ENCODE results near the gene GPX2.

The GPX2 gene

DNA sequence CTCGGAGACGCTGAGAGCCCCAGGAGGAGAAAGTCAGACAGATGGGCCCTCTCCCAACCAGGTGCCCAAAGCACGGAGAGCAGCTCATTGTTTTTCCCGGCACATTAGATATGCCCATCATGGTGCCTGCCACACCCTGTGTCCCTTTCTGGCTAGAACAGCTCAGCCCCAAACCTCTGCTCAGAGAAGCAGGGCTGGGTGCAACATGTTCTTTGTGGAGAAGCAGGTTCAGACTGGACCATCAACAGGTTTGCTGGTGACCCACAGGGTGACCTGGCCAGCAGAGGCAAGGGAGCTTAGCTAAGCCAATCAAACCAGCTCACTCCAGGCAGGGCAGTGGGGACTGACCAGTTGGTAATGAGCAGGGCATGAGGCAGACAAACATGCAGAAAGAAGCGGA is 16.2 kb upstream of the GPX2 start:
- no peak for DNase-seq

DNA sequence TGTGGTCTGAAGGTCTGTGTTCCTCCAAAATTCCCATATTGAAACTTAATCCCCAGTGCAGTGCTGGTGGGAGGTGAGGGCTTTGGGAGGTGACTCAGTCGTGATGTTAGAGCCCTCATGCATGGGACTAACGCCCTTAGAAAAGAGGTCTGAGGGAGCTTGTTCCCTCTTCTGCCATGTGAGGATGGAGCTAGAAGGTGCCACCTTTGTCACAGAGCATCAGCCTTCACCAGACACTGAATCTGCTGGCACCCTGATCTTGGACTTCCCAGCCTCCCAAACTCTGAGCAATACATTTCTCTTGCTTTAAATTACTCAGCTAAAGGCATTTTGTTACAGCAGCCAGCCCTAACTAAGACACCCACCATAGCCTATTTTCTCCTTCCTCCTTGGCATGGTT is 15.7 kb upstream of the GPX2 start:
- no peak for DNase-seq

GRCh38 chr14:64956697-64957406 is 14.3 kb upstream of the GPX2 start:
- DNase-seq, result no peak

GRCh38 chr14:64955297-64955696 is 12.8 kb upstream of the GPX2 start:
- DNase-seq, result no peak

DNA sequence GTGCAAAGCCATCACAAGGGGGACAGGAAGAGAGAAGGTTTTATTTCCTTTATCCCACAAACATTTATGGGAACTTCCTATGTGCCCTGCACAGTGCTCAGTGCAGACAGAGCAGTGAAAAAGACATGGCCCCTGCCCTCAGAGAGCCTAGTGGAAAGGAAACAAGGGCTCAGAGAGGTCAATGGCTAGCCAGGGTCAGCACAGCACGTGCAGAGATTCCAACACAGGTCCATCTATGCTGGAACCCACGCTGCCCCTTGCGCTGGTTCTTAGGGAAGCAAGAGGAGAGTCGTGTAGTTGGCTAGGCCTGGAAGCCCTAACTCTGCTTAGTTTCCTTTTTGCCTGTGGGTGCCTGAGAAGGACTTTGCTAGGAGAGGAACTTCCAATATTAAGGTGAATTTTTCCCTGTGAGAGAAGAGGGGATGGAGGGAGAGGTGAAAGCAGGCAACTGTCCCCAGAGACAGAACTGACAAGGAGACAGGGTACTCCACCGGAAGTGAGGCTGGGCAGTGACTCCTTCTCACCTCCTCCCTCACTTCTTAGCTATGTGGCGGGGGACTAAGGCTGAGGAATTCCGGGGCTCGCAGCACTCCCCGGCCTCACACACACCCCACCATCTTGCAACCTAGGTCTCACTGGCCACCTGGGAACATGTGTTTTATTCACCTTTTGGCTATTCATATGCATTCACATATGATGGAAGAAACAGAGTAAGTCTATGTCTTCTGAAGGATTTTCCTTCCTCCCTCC is 12.1 kb upstream of the GPX2 start:
- DNase-seq, result no peak

- no peak for DNase-seq
These were observed 11.1 kb upstream of the GPX2 start for GRCh38 chr14:64953661-64954060.

- no peak for DNase-seq
These were observed 10.7 kb upstream of the GPX2 start for GRCh38 chr14:64953310-64953654.

DNA sequence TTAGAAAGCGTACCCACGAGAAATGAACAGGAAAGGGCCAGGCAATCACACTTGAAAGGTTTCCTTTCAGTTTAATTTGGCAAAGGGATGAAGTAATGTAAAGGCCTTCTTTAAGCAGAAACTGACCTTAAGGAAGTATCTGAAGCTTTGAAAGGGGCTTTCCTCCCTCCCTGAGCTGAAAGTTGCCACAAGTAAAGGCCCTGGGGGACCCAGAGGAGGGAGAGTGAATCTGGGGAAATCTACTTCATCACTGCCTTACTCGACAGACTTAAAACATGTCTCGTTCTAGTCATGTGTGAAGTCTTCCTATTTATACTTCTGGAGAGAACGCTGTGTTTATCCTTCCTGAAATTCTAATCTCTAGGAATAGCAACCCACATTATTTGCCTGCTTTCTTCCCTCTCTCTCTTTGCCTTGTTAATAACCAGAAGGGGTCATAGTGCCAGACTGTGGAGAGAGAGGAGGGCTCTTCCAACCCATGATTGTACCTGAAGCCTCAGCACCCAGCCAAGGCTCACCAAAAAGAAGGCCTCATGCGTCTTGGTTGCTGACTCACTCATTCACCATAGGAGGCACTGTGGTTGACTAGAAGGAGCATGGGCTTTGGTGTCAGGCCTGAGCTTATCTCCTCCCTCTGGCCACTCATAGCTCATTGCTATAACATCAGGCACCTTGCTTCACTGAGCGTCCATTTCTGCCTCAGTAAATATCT is 10.2 kb upstream of the GPX2 start:
- no peak for DNase-seq

DNA sequence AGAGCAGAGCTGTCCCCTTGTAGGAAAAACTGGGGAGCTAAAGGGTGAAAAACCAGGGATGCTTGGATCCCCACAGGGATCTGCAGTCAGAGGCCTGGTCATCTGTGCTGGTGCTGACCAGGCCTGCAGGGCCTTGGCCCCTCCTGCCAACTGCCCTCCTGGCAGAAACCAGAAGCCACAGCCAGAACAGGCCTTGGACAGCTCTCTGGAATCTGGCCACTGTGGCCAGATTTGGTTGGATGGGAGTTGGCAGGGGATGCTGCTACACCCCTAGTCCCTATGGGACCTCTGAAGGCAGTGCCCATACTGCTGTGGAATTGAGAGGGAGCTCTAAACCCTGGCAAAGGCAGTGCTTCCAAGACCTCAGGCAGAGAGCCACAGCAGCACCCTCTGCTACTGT is 9.2 kb upstream of the GPX2 start:
- no peak for DNase-seq

- no peak for DNase-seq
These were observed 8.7 kb upstream of the GPX2 start for GRCh38 chr14:64951291-64951690.

- DNase-seq, result no peak
These were observed 8.3 kb upstream of the GPX2 start for GRCh38 chr14:64950889-64951288.

DNA sequence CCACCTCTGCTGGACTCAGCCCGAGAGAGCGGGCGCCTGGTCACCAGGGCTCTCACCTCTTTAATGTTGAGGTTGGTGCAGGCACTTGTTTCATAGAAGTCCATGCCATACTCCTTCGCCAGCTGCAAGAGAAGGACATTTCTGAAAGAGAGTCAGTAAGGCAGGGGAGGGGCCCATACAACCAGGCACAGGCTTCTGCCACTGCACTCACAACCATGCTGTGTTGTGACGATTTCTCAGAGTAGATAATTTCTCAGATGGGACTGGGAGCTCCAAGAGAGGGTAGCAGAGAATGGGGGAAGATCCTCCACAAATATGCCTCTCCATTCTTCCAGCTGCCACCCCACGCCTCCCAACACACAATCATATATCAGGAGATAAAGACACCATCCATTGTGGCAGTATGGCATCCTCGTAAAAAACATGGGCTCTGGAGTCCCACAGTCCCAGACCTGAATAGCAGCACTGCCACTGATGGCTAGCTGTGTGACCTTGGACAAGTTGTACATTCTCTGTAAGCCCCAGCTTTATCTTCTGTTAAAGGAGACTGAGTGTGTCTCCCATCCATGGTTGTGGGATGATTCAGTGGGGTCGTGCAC is 6.2 kb upstream of the GPX2 start:
- no peak for DNase-seq

- no peak for DNase-seq
These were observed 5.4 kb upstream of the GPX2 start for GRCh38 chr14:64947710-64948611.

DNA sequence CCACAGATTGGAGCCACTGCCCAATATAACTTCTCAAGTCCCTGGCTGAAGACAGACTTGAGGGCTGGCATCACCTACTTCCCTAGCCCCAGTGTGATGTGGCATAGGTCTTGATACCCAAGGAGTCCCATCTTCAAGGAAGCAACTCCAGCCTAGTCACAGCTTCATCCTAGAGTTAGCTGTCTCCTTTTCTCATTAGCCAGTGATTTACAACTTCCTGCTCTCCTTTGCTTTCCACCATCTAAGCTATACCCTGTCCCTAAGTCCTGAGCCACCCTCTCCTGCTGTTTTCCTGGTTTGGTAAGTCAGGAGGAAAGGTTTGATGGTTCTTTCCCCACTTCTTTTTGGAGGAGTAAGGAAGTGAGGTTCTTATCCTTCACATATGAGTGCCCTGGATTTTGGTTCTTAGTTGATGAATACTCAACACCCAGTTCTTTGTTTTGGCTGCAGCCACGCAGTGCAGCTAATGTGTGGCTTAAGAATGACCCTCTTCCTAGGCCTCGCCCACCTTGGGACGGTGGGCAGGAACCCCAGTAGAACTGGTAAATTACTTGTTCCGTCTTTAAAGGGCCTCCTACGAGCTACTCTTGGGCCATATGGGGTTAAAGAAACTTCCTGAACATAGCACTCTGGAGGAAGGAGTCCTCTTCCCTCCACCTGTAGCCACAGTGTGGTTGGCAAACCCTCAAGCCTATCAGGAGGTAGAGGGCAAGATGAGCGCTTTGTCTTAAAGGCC is 3.9 kb upstream of the GPX2 start:
- no peak for DNase-seq

DNA sequence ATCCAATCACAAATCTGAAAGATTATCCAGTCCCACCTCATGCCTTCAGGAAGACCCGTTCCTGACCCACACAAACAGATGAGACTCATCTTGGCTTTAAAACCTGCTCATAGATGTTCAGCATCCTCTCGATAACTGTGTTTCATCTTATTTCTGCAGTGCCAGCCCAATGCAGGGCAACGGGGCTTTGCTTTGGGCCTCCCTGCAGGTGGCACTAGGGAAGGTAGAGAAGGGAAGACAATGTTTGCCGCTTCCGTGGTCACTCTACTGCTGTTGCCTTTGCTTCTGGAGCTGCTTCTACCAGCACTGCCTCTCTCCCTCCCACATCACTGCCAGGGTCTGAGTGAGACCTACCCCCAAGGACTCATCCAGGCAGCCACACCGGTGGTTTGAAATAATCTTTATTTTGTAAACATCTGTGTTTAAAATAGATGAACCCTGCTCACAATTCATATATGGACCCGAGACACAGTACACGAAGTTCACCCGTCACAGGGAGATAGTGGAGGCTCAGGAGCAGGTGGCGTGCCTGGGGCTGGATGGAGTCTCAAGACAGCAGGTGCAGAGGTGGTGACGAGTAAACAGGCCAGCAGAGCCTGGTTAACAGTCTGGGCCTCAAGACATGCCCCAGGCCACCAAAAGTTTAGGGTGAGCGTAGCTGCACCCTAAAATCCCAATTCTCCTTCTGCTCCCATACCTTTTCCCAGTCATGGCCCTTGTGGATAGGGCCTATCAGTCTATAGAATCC is 3.1 kb upstream of the GPX2 start:
- no peak for DNase-seq

GRCh38 chr14:64944861-64945260 is 2.3 kb upstream of the GPX2 start:
- no peak for DNase-seq

DNA sequence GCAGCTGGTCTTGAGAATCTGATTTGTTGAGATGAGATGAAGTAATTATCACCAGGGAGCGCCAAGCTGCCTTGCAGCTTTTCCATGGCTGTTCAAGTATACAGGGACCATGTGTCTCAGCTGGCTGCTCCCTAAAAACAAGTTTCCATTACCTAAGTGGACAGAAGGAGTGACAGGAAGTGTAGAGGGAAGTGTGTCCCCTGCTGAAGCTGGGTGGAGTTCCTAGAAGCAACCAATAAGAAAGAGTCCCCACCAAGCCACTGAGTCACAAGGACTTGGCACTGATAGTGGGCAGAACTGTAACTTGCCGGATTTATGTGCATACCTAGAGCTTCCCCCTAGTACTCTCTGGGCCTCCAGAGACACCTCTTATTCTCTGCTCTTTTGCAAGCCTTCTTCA is 1.5 kb upstream of the GPX2 start:
- no peak for DNase-seq

GRCh38 chr14:64943556-64943955 is 1.0 kb upstream of the GPX2 start:
- no peak for DNase-seq

GRCh38 chr14:64940336-64940910 is 2.1 kb downstream of the GPX2 start:
- DNase-seq, result no peak

DNA sequence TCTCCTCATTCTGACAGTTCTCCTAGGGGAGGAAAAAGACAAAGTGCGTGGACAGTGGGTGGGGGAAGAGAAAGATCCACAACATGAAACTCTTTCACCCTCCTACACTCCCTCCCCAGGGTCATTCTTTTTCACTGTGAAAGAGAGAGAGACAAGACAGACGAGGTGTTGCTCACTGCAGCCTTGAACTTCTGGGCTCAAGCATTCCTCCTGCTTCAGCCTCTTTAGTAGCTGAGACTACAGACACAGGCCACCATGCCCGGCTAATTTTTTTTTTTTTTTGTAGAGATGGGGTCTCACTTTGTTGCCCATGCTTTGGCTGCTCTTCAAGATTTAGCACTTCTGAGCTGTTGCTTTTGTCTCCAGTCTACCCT is 2.7 kb downstream of the GPX2 start:
- DNase-seq, result no peak

Data from NCI-H526 treated with DMSO at 0.1 percent for 48 hours (cell line).